Mesenchymal stem cell (in vitro differentiated cells and primary cell): ENCODE data around the gene NSL1.
"Not testable (repeated sequence)": the region's sequence is repeated elsewhere in the genome, so short reads cannot be mapped to it uniquely, and the experiment has no call there.

Experiments used
- DNase-seq: peaks from one replicate; pipeline ENCODE4 v3.0.0-alpha.2; 2013
- H2AFZ ChIP-seq: one replicate; pipeline ENCODE4 v1.6.1; 2013; ENCODE audit warnings: low read depth, mild to moderate bottlenecking, control low read depth, inconsistent platforms, low read length, moderate library complexity
- H2AK5ac ChIP-seq: 2 replicates; pipeline ENCODE4 v1.6.1; 2013; ENCODE audit warnings: low read length, moderate library complexity, mild to moderate bottlenecking, inconsistent platforms; ENCODE audit not compliant: severe bottlenecking
- H2BK120ac ChIP-seq: one replicate; pipeline ENCODE4 v1.6.1; 2013; ENCODE audit warnings: low read depth, mild to moderate bottlenecking, inconsistent platforms, low read length, moderate library complexity
- H2BK12ac ChIP-seq, 2 experiments: one replicate each; pipeline ENCODE4 v1.6.1; 2013; ENCODE audit warnings: inconsistent platforms in 2 of 2, low read length in 2 of 2, mild to moderate bottlenecking in 2 of 2, moderate library complexity in 2 of 2, control low read depth in 1 of 2
- H2BK15ac ChIP-seq: one replicate; pipeline ENCODE4 v1.6.1; 2013; ENCODE audit warnings: mild to moderate bottlenecking, low read depth, inconsistent platforms; ENCODE audit not compliant: poor library complexity, severe bottlenecking
- H2BK5ac ChIP-seq: 2 replicates; pipeline ENCODE4 v1.6.1; 2013; ENCODE audit warnings: low read depth, mild to moderate bottlenecking, low read length, control low read depth, inconsistent platforms; ENCODE audit not compliant: poor library complexity, severe bottlenecking
- H3K14ac ChIP-seq, 2 experiments: one replicate each; pipeline ENCODE4 v1.6.1; 2013; ENCODE audit warnings: inconsistent platforms in 2 of 2, low read length in 2 of 2, control low read depth in 1 of 2, mild to moderate bottlenecking in 1 of 2, moderate library complexity in 1 of 2
- H3K18ac ChIP-seq, 2 experiments: one replicate each; pipeline ENCODE4 v1.6.1; 2013; ENCODE audit warnings: inconsistent platforms in 2 of 2, low read length in 2 of 2, control low read depth in 1 of 2, low read depth in 1 of 2, mild to moderate bottlenecking in 1 of 2
- H3K23ac ChIP-seq, 2 experiments: one replicate each; pipeline ENCODE4 v1.6.1; 2013; ENCODE audit warnings: inconsistent platforms in 2 of 2, low read length in 2 of 2, mild to moderate bottlenecking in 2 of 2, moderate library complexity in 2 of 2, control low read depth in 1 of 2
- H3K27ac ChIP-seq: 2 replicates; pipeline ENCODE4 v1.5.1; 2013; ENCODE audit warnings: mild to moderate bottlenecking, moderate library complexity, low read length, control low read depth, inconsistent platforms; ENCODE audit not compliant: poor library complexity, severe bottlenecking
- H3K27me3 ChIP-seq, 2 experiments: 2 replicates each; pipeline versions ENCODE4 v1.6.1 to v1.7.0; 2013; ENCODE audit warnings: low read length in 2 of 2, mild to moderate bottlenecking in 2 of 2, moderate library complexity in 2 of 2, control low read depth in 1 of 2, inconsistent platforms in 1 of 2; ENCODE audit not compliant: control insufficient read depth in 1 of 2, insufficient read depth in 1 of 2
- H3K36me3 ChIP-seq, 2 experiments: 2 replicates each; pipeline versions ENCODE4 v1.6.1 to v1.7.0; 2013; ENCODE audit warnings: low read length in 2 of 2, control low read depth in 1 of 2, inconsistent platforms in 1 of 2, low read depth in 1 of 2, mild to moderate bottlenecking in 1 of 2; ENCODE audit not compliant: insufficient read depth in 2 of 2, control insufficient read depth in 1 of 2
- H3K4ac ChIP-seq, 2 experiments: one replicate each; pipeline ENCODE4 v1.6.1; 2013; ENCODE audit warnings: inconsistent platforms in 2 of 2, low read length in 2 of 2, mild to moderate bottlenecking in 2 of 2, moderate library complexity in 2 of 2, control low read depth in 1 of 2, low read depth in 1 of 2
- H3K4me1 ChIP-seq: 2 replicates; pipeline ENCODE4 v1.6.1; 2013; ENCODE audit warnings: low read depth, low read length, control low read depth; ENCODE audit not compliant: control insufficient read depth, insufficient read depth
- H3K4me2 ChIP-seq: 2 replicates; pipeline ENCODE4 v1.6.1; 2013; ENCODE audit warnings: low read length, mild to moderate bottlenecking, inconsistent platforms; ENCODE audit not compliant: poor library complexity, severe bottlenecking
- H3K4me3 ChIP-seq, 2 experiments: 2 replicates each; pipeline versions ENCODE4 v1.5.1 to v1.7.0; 2013; ENCODE audit warnings: low read length in 2 of 2, mild to moderate bottlenecking in 2 of 2, control low read depth in 1 of 2, low read depth in 1 of 2; ENCODE audit not compliant: insufficient read depth in 1 of 2
- H3K79me1 ChIP-seq: replicated peaks from 2 replicates; pipeline ENCODE4 v1.6.1; 2013; ENCODE audit warnings: mild to moderate bottlenecking, control low read depth, low read length, inconsistent platforms; ENCODE audit not compliant: poor library complexity, severe bottlenecking
- H3K9ac ChIP-seq: 2 replicates; pipeline ENCODE4 v1.7.0; 2013; ENCODE audit warnings: mild to moderate bottlenecking, low read length, moderate library complexity
- H3K9me3 ChIP-seq: 2 replicates; pipeline ENCODE4 v1.7.0; 2013; ENCODE audit warnings: mild to moderate bottlenecking, low read length; ENCODE audit not compliant: control insufficient read depth
- H4K8ac ChIP-seq: one replicate; pipeline ENCODE4 v1.6.1; 2013; ENCODE audit warnings: inconsistent platforms, mild to moderate bottlenecking, low read length, moderate library complexity
- H4K91ac ChIP-seq: one replicate; pipeline ENCODE4 v1.6.1; 2013; ENCODE audit warnings: mild to moderate bottlenecking, low read length, inconsistent platforms
- WGBS: methylation state at CpG from one replicate; pipeline ENCODE4 v1.1.7; 2013; ENCODE audit warnings: mixed read lengths; 5-methylcytosine and 5-hydroxymethylcytosine counted together

Gene NSL1

GRCh38 chr1:212716161-212716560 lies 75.4 kb downstream of the NSL1 start:
- Histone ChIP-seq H2BK15ac (no peak overlapping the region), H3K4me3 (no peak overlapping the region), H3K79me1 (no peaks in the 10 kb centered on the region), H3K18ac (no peak overlapping the region), H4K91ac (no peak overlapping the region), H2AK5ac (no peak overlapping the region), H3K4ac (no peak overlapping the region), H4K8ac (no peak overlapping the region), H2BK5ac (no peak overlapping the region), H3K4me1 (no peaks in the 10 kb centered on the region), H2BK120ac (no peak overlapping the region), H3K27ac (no peak overlapping the region), H3K23ac (no peak overlapping the region), H3K14ac (no peak overlapping the region), H3K36me3 (no peaks in the 10 kb centered on the region), H3K4me2 (no peak overlapping the region), H3K9ac (no peak overlapping the region), H3K27me3 (no peaks in the 10 kb centered on the region), H2BK12ac (no peak overlapping the region), H2AFZ (no peak overlapping the region), H3K9me3 (no peaks in the 10 kb centered on the region)
- no CpG with 5 or more reads among the region's 1 CpG for WGBS
- DNase-seq, result no peak

GRCh38 chr1:212713465-212714136 lies 78.0 kb downstream of the NSL1 start:
- H3K4me1 ChIP-seq, result no peaks in the 10 kb centered on the region
- H3K9me3 ChIP-seq, result no peaks in the 10 kb centered on the region
- H3K14ac ChIP-seq, result no peak overlapping the region
- no peak for DNase-seq
- H2BK15ac ChIP-seq, result no peak overlapping the region
- no peak overlapping the region for H2BK120ac ChIP-seq
- no peak overlapping the region for H3K4ac ChIP-seq
- no peak overlapping the region for H3K27ac ChIP-seq
- H3K23ac ChIP-seq, result no peak overlapping the region
- H2AK5ac ChIP-seq, result no peak overlapping the region
- H3K27me3 ChIP-seq, result no peaks in the 10 kb centered on the region
- WGBS, result 79% methylated on average over 4 of the region's 5 CpGs
- H2AFZ ChIP-seq, result no peak overlapping the region
- no peak overlapping the region for H2BK12ac ChIP-seq
- H3K18ac ChIP-seq, result no peak overlapping the region
- H3K36me3 ChIP-seq, result no peaks in the 10 kb centered on the region
- H3K79me1 ChIP-seq, result no peaks in the 10 kb centered on the region
- no peak overlapping the region for H3K4me2 ChIP-seq
- H2BK5ac ChIP-seq, result no peak overlapping the region
- H4K8ac ChIP-seq, result no peak overlapping the region
- H4K91ac ChIP-seq, result no peak overlapping the region
- no peak overlapping the region for H3K4me3 ChIP-seq
- H3K9ac ChIP-seq, result no peak overlapping the region

- Histone ChIP-seq H2BK15ac (no peak overlapping the region), H4K91ac (no peak overlapping the region), H4K8ac (no peak overlapping the region), H2BK120ac (no peak overlapping the region), H3K27ac (no peak overlapping the region), H3K4me2 (no peak overlapping the region), H2AK5ac (no peak overlapping the region), H3K23ac (no peak overlapping the region), H2BK12ac (peak overlapping the region in 1 of 2 experiments; percentile 6), H3K4me3 (no peak overlapping the region), H2BK5ac (no peak overlapping the region), H3K4ac (no peak overlapping the region), H2AFZ (no peak overlapping the region), H3K27me3 (no peaks in the 10 kb centered on the region), H3K4me1 (no peaks in the 10 kb centered on the region), H3K9ac (peak overlapping the region; percentile 13), H3K14ac (no peak overlapping the region), H3K18ac (no peak overlapping the region), H3K79me1 (no peaks in the 10 kb centered on the region), H3K9me3 (no peaks in the 10 kb centered on the region), H3K36me3 (no peaks in the 10 kb centered on the region)
- WGBS, result 81% methylated on average over 4 of the region's 4 CpGs
- peak; percentile 46 for DNase-seq
Measured at GRCh38 chr1:212712451-212713303, 78.9 kb downstream of the NSL1 start.

GRCh38 chr1:212711974-212712373 lies 79.6 kb downstream of the NSL1 start:
- not testable (repeated sequence) for H3K4me1 ChIP-seq, H3K27me3 ChIP-seq, H2AFZ ChIP-seq, H3K9me3 ChIP-seq, H2AK5ac ChIP-seq, H3K4me2 ChIP-seq, H3K9ac ChIP-seq, H3K4ac ChIP-seq, H3K27ac ChIP-seq, H3K18ac ChIP-seq, H4K91ac ChIP-seq, H2BK120ac ChIP-seq, H3K79me1 ChIP-seq, H3K23ac ChIP-seq, H2BK5ac ChIP-seq, H2BK15ac ChIP-seq, H3K14ac ChIP-seq, H2BK12ac ChIP-seq, H3K4me3 ChIP-seq, H4K8ac ChIP-seq, H3K36me3 ChIP-seq, DNase-seq
- 97% methylated on average over 6 of the region's 8 CpGs for WGBS
